Measurements from ENCODE around the gene SNTA1.
A peak's percentile ranks its signal among the peaks of the same experiment; 100 is the strongest.
"Not testable (repeated sequence)": the region's sequence is repeated elsewhere in the genome, so short reads cannot be mapped to it uniquely, and the experiment has no call there.

The SNTA1 gene

GRCh38 chr20:33443512-33444239 lies at the start of gene SNTA1:
Gene SNTA1 (minus strand): TSS chr20:33443763. CDS start chr20:33443620, 143 bp downstream.
- peak; percentile 82 to 88 for DNase-seq (ENCODE audit: low read depth in 2 of 2)

GRCh38 chr20:33490934-33491656 lies 47.5 kb upstream of the SNTA1 start:
- no peak for DNase-seq (ENCODE audit: low read depth in 2 of 2)

- DNase-seq (ENCODE audit: low read depth in 2 of 2), result peak; percentile 3 to 10
Measured at GRCh38 chr20:33490023-33490933, 46.7 kb upstream of the SNTA1 start, which contains the start of gene CBFA2T2. Gene CBFA2T2 (plus strand): TSS chr20:33490096. CDS start chr20:33490268, 172 bp downstream.

- DNase-seq (ENCODE audit: low read depth in 2 of 2), result peak; percentile 97 to 99
Measured at GRCh38 chr20:33489495-33490022, 46.0 kb upstream of the SNTA1 start.

- DNase-seq (ENCODE audit: low read depth in 2 of 2), result not testable (repeated sequence)
Measured at GRCh38 chr20:33488661-33489494, 45.3 kb upstream of the SNTA1 start.

- DNase-seq (ENCODE audit: low read depth in 2 of 2), result no peak
Measured at GRCh38 chr20:33488201-33488600, 44.6 kb upstream of the SNTA1 start.

GRCh38 chr20:33483186-33483585 lies 39.6 kb upstream of the SNTA1 start:
- DNase-seq (ENCODE audit: low read depth in 2 of 2), result not testable (repeated sequence)

GRCh38 chr20:33482581-33482980 lies 39.0 kb upstream of the SNTA1 start:
- no peak for DNase-seq (ENCODE audit: low read depth in 2 of 2)

GRCh38 chr20:33481431-33481941 lies 37.9 kb upstream of the SNTA1 start:
- no peak for DNase-seq (ENCODE audit: low read depth in 2 of 2)

GRCh38 chr20:33480048-33480447 lies 36.5 kb upstream of the SNTA1 start:
- no peak for DNase-seq (ENCODE audit: low read depth in 2 of 2)

GRCh38 chr20:33477386-33478234 lies 34.0 kb upstream of the SNTA1 start:
- no peak for DNase-seq (ENCODE audit: low read depth in 2 of 2)

- DNase-seq (ENCODE audit: low read depth in 2 of 2), result no peak
Measured at GRCh38 chr20:33475381-33476152, 32.0 kb upstream of the SNTA1 start.

- no peak for DNase-seq (ENCODE audit: low read depth in 2 of 2)
Measured at GRCh38 chr20:33474963-33475362, 31.4 kb upstream of the SNTA1 start.

- no peak for DNase-seq (ENCODE audit: low read depth in 2 of 2)
Measured at GRCh38 chr20:33474097-33474873, 30.7 kb upstream of the SNTA1 start.

GRCh38 chr20:33472868-33473435 lies 29.4 kb upstream of the SNTA1 start:
- DNase-seq (ENCODE audit: low read depth in 2 of 2), result no peak

GRCh38 chr20:33470866-33471265 lies 27.3 kb upstream of the SNTA1 start:
- no peak for DNase-seq (ENCODE audit: low read depth in 2 of 2)

- DNase-seq (ENCODE audit: low read depth in 2 of 2), result no peak
Measured at GRCh38 chr20:33470457-33470856, 26.9 kb upstream of the SNTA1 start.

GRCh38 chr20:33466303-33466646 lies 22.7 kb upstream of the SNTA1 start:
- no peak for DNase-seq (ENCODE audit: low read depth in 2 of 2)
